RWPE1 (cell line): ENCODE data around the gene ISY1.

Experiments used
- CTCF ChIA-PET: fragments of 350-600 bp; sonication (Branson Sonifier 250); formaldehyde crosslinking; extraction: SDS; loops from one replicate; lab custom pipeline; 2021; lab: Yijun Ruan, JAX
- POLR2A ChIA-PET: fragments of 400-600 bp; formaldehyde crosslinking; extraction: SDS; loops from one replicate; lab custom pipeline; 2020; ENCODE audit warnings: antibody characterized with exemption; ENCODE audit not compliant: low non-redundant PET; lab: Yijun Ruan, JAX
- DNase-seq: peaks from one replicate; pipeline ENCODE4 v3.0.0; 2012; ENCODE audit warnings: low spot score
- H3K27ac ChIP-seq: fragments of 450-650 bp; 2 replicates; pipeline ENCODE4 v1.5.1; 2017
- CTCF ChIP-seq: fragments of 450-650 bp; conservative IDR thresholded peaks from 2 replicates; pipeline ENCODE4 v1.5.1; 2017; ENCODE audit warnings: low read depth, mild to moderate bottlenecking

The ISY1 gene

DNA sequence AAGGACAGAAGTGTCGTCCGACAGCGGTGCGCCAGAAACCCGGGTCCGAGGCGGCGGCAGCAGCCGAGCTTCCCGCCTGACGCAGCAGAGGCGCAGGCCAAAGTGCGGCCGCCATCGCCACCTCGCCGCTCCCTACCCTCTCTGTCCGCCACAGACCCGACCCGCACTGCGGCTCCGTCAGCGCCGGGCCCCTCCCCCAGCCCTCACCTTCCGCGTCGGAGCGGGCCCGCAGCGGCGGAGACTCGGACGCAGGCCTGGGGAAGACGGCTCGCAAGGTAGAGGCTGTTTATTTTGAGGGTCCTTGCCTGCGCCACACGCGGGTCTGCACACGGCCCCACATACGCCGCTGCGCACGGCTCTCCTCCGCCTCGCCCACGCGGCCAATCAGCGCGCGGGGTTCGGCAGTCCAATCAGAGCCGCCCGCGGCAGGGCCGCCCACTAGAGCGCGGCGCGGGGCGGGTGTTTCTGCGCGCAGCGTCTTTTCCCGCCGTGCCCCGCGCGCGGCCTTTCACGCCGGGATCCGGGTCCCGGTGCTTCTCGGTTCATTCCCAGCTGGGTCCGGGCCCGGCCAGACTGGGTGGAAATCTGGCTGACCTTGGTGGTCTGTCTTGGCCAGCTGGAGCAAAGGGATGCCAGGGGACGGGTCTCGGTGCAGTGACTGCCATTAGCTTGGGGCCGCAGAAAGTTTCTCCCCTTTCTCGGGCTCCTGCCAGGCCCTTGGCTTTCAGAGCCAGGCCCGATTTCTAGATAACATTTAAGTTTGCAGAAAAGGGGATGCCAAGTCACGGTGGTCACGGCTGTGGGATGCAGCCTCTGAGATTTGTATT is 22.9 kb upstream of the ISY1 start, which contains the start of gene CNBP:
Gene CNBP (minus strand): TSS at position 328 of the 827 bp plus-strand sequence. CDS start 12,139 bp downstream, outside the sequence.
- ChIA-PET CTCF (interaction anchor here (1.6 kb wide), 1 partner anchor 62 kb away, joined by 8 read pairs; no protein-coding TSS in a partner anchor), POLR2A (interaction anchor here (0.6 to 2.1 kb wide), 4 partner anchors 30 to 62 kb away, joined by 3 to 8 read pairs (median 4); no protein-coding TSS in a partner anchor)
- TF ChIP-seq CTCF: no peak
- peak within 1 kb of the TSS; percentile 94 for H3K27ac ChIP-seq
- peak; percentile 96 for DNase-seq

GRCh38 chr3:129182390-129183185 is 21.7 kb upstream of the ISY1 start:
- ChIA-PET CTCF (interaction anchor here (0.7 to 1.6 kb wide), 3 partner anchors 48 to 64 kb away, joined by 3 to 8 read pairs (median 3); no protein-coding TSS in a partner anchor), POLR2A (interaction anchor here (0.5 to 2.1 kb wide), 4 partner anchors 57 to 240 kb away, joined by 3 to 8 read pairs (median 4); no protein-coding TSS in a partner anchor)
- TF ChIP-seq CTCF: no peak
- peak overlapping the region; percentile 94 for H3K27ac ChIP-seq
- DNase-seq: peak; percentile 24

GRCh38 chr3:129181819-129182218 is 21.0 kb upstream of the ISY1 start:
- H3K27ac ChIP-seq: no peak overlapping the region
- ChIA-PET CTCF (no interaction called here), POLR2A (interaction anchor here (0.6 kb wide), 1 partner anchor 59 kb away, joined by 5 read pairs; no protein-coding TSS in a partner anchor)
- no peak for TF ChIP-seq CTCF
- DNase-seq: no peak

- DNase-seq: no peak
- ChIA-PET CTCF (no interaction called here), POLR2A (no interaction called here)
- peak overlapping the region; percentile 64 for H3K27ac ChIP-seq
- no peak for TF ChIP-seq CTCF
Observed at GRCh38 chr3:129180461-129180860, 19.6 kb upstream of the ISY1 start.

DNA sequence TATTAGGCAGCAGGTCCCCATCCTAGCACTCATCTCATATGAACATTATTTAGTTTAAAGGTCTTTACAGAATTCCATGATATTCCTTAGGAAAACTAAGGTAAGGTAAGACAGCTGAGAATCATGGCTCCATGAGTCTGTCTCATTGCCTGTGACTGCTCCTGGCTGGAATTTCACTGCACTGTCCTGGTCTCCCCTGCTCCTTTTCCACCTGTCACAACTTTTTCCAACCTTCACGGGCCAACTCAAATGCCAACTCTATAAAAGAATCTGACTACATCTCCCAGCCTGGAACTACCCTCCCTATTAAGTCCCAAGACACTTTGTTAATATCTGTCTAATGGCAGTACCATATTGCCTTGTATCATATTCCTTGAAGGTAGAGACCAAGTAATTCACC is 15.2 kb upstream of the ISY1 start:
- CTCF ChIA-PET: no interaction called here
- POLR2A ChIA-PET: no interaction called here
- TF ChIP-seq CTCF: no peak
- H3K27ac ChIP-seq: no peak overlapping the region
- DNase-seq: no peak

DNA sequence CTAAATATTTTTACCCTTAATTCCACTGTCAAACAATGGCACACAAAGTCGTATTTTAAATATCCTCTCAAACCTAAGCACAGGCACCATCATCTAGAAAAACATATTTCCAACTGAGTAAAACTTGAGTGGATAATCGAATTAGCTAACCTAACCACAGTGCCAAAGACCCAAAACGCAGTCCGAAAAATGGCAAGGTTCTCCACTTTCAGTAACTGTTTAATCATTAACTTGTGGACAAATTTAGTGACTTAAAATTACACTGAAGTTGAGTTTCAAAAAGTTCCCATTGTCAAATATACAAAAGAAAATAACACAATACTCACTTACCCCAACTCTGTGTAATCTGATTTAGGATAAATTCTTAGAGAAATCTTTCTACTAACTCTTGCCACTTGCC is 12.9 kb upstream of the ISY1 start:
- ChIA-PET CTCF (no interaction called here), POLR2A (no interaction called here)
- DNase-seq: no peak
- TF ChIP-seq CTCF: no peak
- H3K27ac ChIP-seq: no peak overlapping the region
